K562 (cell line): Measurements from ENCODE around the gene PAX5. TPM values are rescaled to one million over a fixed set of nuclear protein-coding genes. Genes with fewer than 3 reads are reported as not detected.

ENCODE experiments used
- ATAC-seq: fragments of 200-7000 bp; cut with Tn5 transposase; 3 replicates; pipeline ENCODE4 v1.9.1; 2020; ENCODE audit warnings: moderate library complexity
- BruUV-seq: library from RNA; stranded (reverse); fragments of 400-500 nt; replicated peaks from 2 replicates; lab custom pipeline; 2021; lab: Mats Ljungman, UMichigan
- CTCF ChIA-PET: fragments of 300-600 bp; formaldehyde crosslinking; extraction: SDS; loops from one replicate; lab custom pipeline; 2021; ENCODE audit warnings: low intra/inter-chr PET ratio; lab: Yijun Ruan, JAX
- POLR2A ChIA-PET: fragments of 300-600, 350-650 bp; sonication (Branson Sonifier 250); formaldehyde crosslinking; extraction: SDS; loops from one replicate; lab custom pipeline; 2021; ENCODE audit warnings: antibody characterized with exemption, inconsistent platforms; lab: Yijun Ruan, JAX
- DNase-seq, 4 experiments: peaks; one replicate each; pipeline versions ENCODE4 v3.0.0 to v3.0.0-alpha.2; 2011 to 2018; ENCODE audit warnings: low spot score in 3 of 4, mixed read lengths in 3 of 4; ENCODE audit errors: extremely low read depth in 1 of 4
- FAIRE-seq: peaks from 2 replicates; lab custom pipeline; 2011; peaks lifted over from hg19 to GRCh38; lab: Jason Lieb, UNC
- H2AFZ ChIP-seq: 2 replicates; pipeline ENCODE4 v1.6.0; 2011; ENCODE audit warnings: low read depth, low read length, control low read depth, inconsistent platforms
- H3K27ac ChIP-seq: fragments of 200-600 bp; 3 replicates; pipeline ENCODE4 v1.8.0; 2011; ENCODE audit warnings: low read depth, mild to moderate bottlenecking, control low read depth, inconsistent platforms, low read length, moderate library complexity, mixed read lengths; ENCODE audit errors: extremely low read depth
- H3K27me3 ChIP-seq, 2 experiments: fragments of 300-600 bp in 1 of 2; 2 replicates in 1 of 2; 3 replicates in 1 of 2; pipeline versions ENCODE4 v1.6.0 to v1.8.0; 2011; ENCODE audit warnings: inconsistent platforms in 2 of 2, low read length in 2 of 2, mild to moderate bottlenecking in 1 of 2, mixed read lengths in 1 of 2, moderate library complexity in 1 of 2; ENCODE audit not compliant: control insufficient read depth in 2 of 2, insufficient read depth in 2 of 2
- H3K36me3 ChIP-seq: fragments of 300-600 bp; 3 replicates; pipeline ENCODE4 v1.8.0; 2011; ENCODE audit warnings: mild to moderate bottlenecking, low read length, inconsistent platforms; ENCODE audit not compliant: control insufficient read depth, insufficient read depth
- H3K4me1 ChIP-seq, 2 experiments: fragments of 200-600 bp in 1 of 2; replicated peaks in 1 of 2; 2 replicates in 1 of 2; 3 replicates in 1 of 2; pipeline versions ENCODE4 v1.5.1 to v1.8.0; 2011; ENCODE audit warnings: inconsistent platforms in 2 of 2, low read length in 2 of 2, mild to moderate bottlenecking in 1 of 2, mixed read lengths in 1 of 2, moderate library complexity in 1 of 2; ENCODE audit not compliant: control insufficient read depth in 2 of 2, insufficient read depth in 2 of 2
- H3K4me2 ChIP-seq: 2 replicates; pipeline ENCODE4 v1.6.1; 2011; ENCODE audit warnings: low read length, control low read depth, inconsistent platforms, mixed read lengths; ENCODE audit not compliant: insufficient read depth
- H3K4me3 ChIP-seq: fragments of 200-600 bp; sonication (generic), shearing (Covaris generic); 2 replicates; pipeline ENCODE4 v1.5.1; 2016; ENCODE audit warnings: control low read depth, inconsistent platforms
- H3K79me2 ChIP-seq: fragments of 200-600 bp; 3 replicates; pipeline ENCODE4 v1.8.0; 2011; ENCODE audit warnings: low read length, inconsistent platforms; ENCODE audit not compliant: control insufficient read depth, insufficient read depth
- H3K9ac ChIP-seq, 2 experiments: 2 replicates each; pipeline versions ENCODE4 v1.6.0 to v1.6.1; 2011; ENCODE audit warnings: low read depth in 2 of 2, low read length in 2 of 2, control low read depth in 1 of 2, inconsistent platforms in 1 of 2, mild to moderate bottlenecking in 1 of 2, mixed read lengths in 1 of 2; ENCODE audit not compliant: insufficient read depth in 1 of 2
- H3K9me1 ChIP-seq: one replicate; pipeline ENCODE4 v1.6.0; 2011; ENCODE audit warnings: inconsistent platforms, mild to moderate bottlenecking, low read length, moderate library complexity; ENCODE audit not compliant: control insufficient read depth, insufficient read depth
- H3K9me3 ChIP-seq: replicated peaks from 2 replicates; pipeline ENCODE4 v1.5.1; 2011; ENCODE audit warnings: low read depth, low read length, inconsistent platforms; ENCODE audit not compliant: control insufficient read depth, insufficient read depth
- H4K20me1 ChIP-seq: replicated peaks from 2 replicates; pipeline ENCODE4 v1.6.1; 2011; ENCODE audit warnings: low read length, inconsistent platforms, mixed read lengths; ENCODE audit not compliant: control insufficient read depth, insufficient read depth
- BRD9 ChIP-seq: fragments of 450-650 bp; IDR thresholded peaks from 2 replicates; pipeline ENCODE4 v1.6.1; 2018; ENCODE audit warnings: low read depth; ENCODE audit not compliant: partially characterized antibody
- E2F4 ChIP-seq: sonication (generic); formaldehyde crosslinking; IDR thresholded peaks from 2 replicates; pipeline ENCODE4 v1.8.0; 2022; ENCODE audit warnings: mild to moderate bottlenecking, low read depth, missing genetic modification reagents
- HNRNPUL1 ChIP-seq: fragments of 200-400 bp; formaldehyde crosslinking; IDR thresholded peaks from 2 replicates; pipeline ENCODE4 v1.6.1; 2017; ENCODE audit warnings: low read length
- JUN ChIP-seq, 2 experiments: sonication (generic) in 1 of 2; formaldehyde crosslinking in 1 of 2; IDR thresholded peaks; 2 replicates each; pipeline versions ENCODE4 v1.6.1 to v1.8.0; 2012 to 2022; ENCODE audit warnings: borderline replicate concordance in 2 of 2, mild to moderate bottlenecking in 2 of 2, improper control_type of control experiment in 1 of 2, low read depth in 1 of 2, low read length in 1 of 2, missing genetic modification reagents in 1 of 2
- LCOR ChIP-seq: sonication (generic); formaldehyde crosslinking; IDR thresholded peaks from 2 replicates; pipeline ENCODE4 v1.8.0; 2022; ENCODE audit warnings: mild to moderate bottlenecking, missing genetic modification reagents
- PHF8 ChIP-seq: fragments of 200-600 bp; sonication (generic); IDR thresholded peaks from 2 replicates; pipeline ENCODE4 v1.6.1; 2012; ENCODE audit warnings: mixed run types, mild to moderate bottlenecking, inconsistent platforms, low read length, moderate library complexity, borderline replicate concordance
- TRIM28 ChIP-seq: fragments of 450-650 bp; IDR thresholded peaks from 2 replicates; pipeline ENCODE4 v1.6.1; 2017
- ZZZ3 ChIP-seq: fragments of 450-650 bp; IDR thresholded peaks from 2 replicates; pipeline ENCODE4 v1.6.1; 2016; ENCODE audit warnings: antibody characterized with exemption, mild to moderate bottlenecking, moderate library complexity
- WGBS: fragments of 100-300 bp; shearing (Covaris generic); methylation state at CpG from one replicate; pipeline ENCODE4 v1.1.6; 2016; ENCODE audit warnings: low coverage, mixed read lengths; ENCODE audit not compliant: insufficient coverage; ENCODE audit errors: missing lambda C conversion rate; 5-methylcytosine and 5-hydroxymethylcytosine counted together
- in situ Hi-C: fragments of 300-500 bp; cut with MboI; formaldehyde crosslinking; loops from 4 replicates; pipeline ENCODE4 v1.15.0; 2018; ENCODE audit warnings: inconsistent platforms, mixed read lengths
- intact Hi-C: fragments of 100-400 bp; cut with micrococcal nuclease; formaldehyde crosslinking; loops from 2 replicates; pipeline ENCODE4 v1.14.2; 2022
- polyA plus RNA-seq, 8 experiments: library from polyadenylated mRNA; depleted of rRNA in 4 of 8; stranded (reverse) in 5 of 8; unstranded in 3 of 8; fragments of >200 nt; fragmentation: Nextera tagmentation in 2 of 8; fragmentation: Illumina TruSeq in 1 of 8; extraction: Ambion mirVana in 2 of 8; extraction: Trizol in 1 of 8; gene quantifications; 2 replicates each; pipeline versions ENCODE4 v1.2.1 to v1.2.3, GENCODE V29; 2011 to 2014; ENCODE audit warnings: inconsistent platforms in 1 of 8, missing spikeins in 1 of 8
- total RNA-seq, 7 experiments: library from RNA; depleted of rRNA in 6 of 7; stranded (reverse); fragments of >200 nt in 6 of 7; fragmentation: Illumina TruSeq in 2 of 7; extraction: Trizol in 2 of 7; gene quantifications; 2 replicates each; pipeline versions ENCODE4 v1.2.1 to v1.2.3, GENCODE V29; 2011 to 2021; ENCODE audit warnings: low replicate concordance in 1 of 7

Gene PAX5
- total and polyA plus RNA-seq, 9 of the 15 experiments (the other 6 are each of a cell fraction or from before 2014, with no cell fraction given) = 0.03 to 0.09 TPM; not detected in 7

- Histone ChIP-seq H3K36me3 (no peaks in the 10 kb centered on the region), H3K4me2 (no peak overlapping the region), H3K9me3 (peaks cover 2% of the 10 kb centered on the region; the same call in 1 of the 2 replicates), H3K27me3 (peaks cover 6 to 27% of the 10 kb centered on the region in 2 experiments; a peak in 3 of 5 replicates), H3K4me1 (peaks cover 0 to 4% of the 10 kb centered on the region in 2 experiments; a peak in 1 of 5 replicates), H3K9ac (no peak overlapping the region), H3K9me1 (no peaks in the 10 kb centered on the region), H3K79me2 (no peaks in the 10 kb centered on the region), H2AFZ (no peak overlapping the region), H3K27ac (no peak overlapping the region), H3K4me3 (no peak overlapping the region), H4K20me1 (no peaks in the 10 kb centered on the region)
- TF ChIP-seq TRIM28 = no peak
- TF ChIP-seq ZZZ3 = no peak
- no peak for TF ChIP-seq E2F4 (CRISPR knock-in tag)
- TF ChIP-seq PHF8 = no peak
- no peak for TF ChIP-seq LCOR
- TF ChIP-seq BRD9 = no peak
- no peak for TF ChIP-seq HNRNPUL1
- no peak for TF ChIP-seq JUN (IDR thresholded peaks at IDR 0.05; ENCODE audit: borderline replicate concordance, low read depth, low read length)
- TF ChIP-seq JUN (CRISPR knock-in tag; IDR thresholded peaks at IDR 0.05; ENCODE audit: borderline replicate concordance) = no peak
- ATAC-seq = no peak
- intact Hi-C loops = no loop called here
- ChIA-PET POLR2A (interaction anchor here (0.6 kb wide), 1 partner anchor 193 kb away, joined by 3 read pairs; no protein-coding TSS in a partner anchor), CTCF (no interaction called here)
- WGBS = under 1% methylated on average over 13 of the region's 14 CpGs
- no peak for DNase-seq
- no TSS peak for BruUV-seq
- no peak for FAIRE-seq
- in situ Hi-C loops = loop anchor here (5.0 kb wide), 1 partner anchor 116 kb away; no protein-coding TSS in a partner anchor
These were observed 46.2 kb downstream of the PAX5 start for GRCh38 chr9:36987891-36988290.
